GM06990 (cell line): ENCODE measurements around the gene GPR62.

Experiments
- DNase-seq: peaks from one replicate; pipeline ENCODE4 v3.0.0-alpha.2; 2011; ENCODE audit not compliant: insufficient read length; ENCODE audit errors: extremely low read depth
- H3K27me3 ChIP-seq: replicated peaks from 2 replicates; pipeline ENCODE4 v1.6.0; 2011; ENCODE audit warnings: low read length; ENCODE audit not compliant: control insufficient read depth, insufficient read depth
- H3K36me3 ChIP-seq: 2 replicates; pipeline ENCODE4 v1.5.1; 2011; ENCODE audit warnings: low read length; ENCODE audit not compliant: control insufficient read depth, insufficient read depth
- H3K4me3 ChIP-seq: replicated peaks from 2 replicates; pipeline ENCODE4 v1.5.1; 2011; ENCODE audit warnings: low read depth, mild to moderate bottlenecking, control low read depth, low read length
- CTCF ChIP-seq: IDR thresholded peaks from 2 replicates; pipeline ENCODE4 v1.5.1; 2011; ENCODE audit warnings: low read length, control low read depth, mild to moderate bottlenecking, inconsistent platforms; ENCODE audit not compliant: insufficient read depth, poor library complexity, severe bottlenecking

GPR62 gene

GRCh38 chr3:51961602-51962569 lies 6.7 kb downstream of the GPR62 start:
- H3K36me3 ChIP-seq: no peaks in the 10 kb centered on the region
- no peak overlapping the region for H3K4me3 ChIP-seq
- no peak for TF ChIP-seq CTCF
- H3K27me3 ChIP-seq: no peaks in the 10 kb centered on the region
- no peak for DNase-seq

- DNase-seq: no peak
- no peaks in the 10 kb centered on the region for H3K36me3 ChIP-seq
- TF ChIP-seq CTCF: no peak
- H3K4me3 ChIP-seq: no peak overlapping the region
- no peaks in the 10 kb centered on the region for H3K27me3 ChIP-seq
Observed at GRCh38 chr3:51962854-51963530, 7.8 kb downstream of the GPR62 start.

- no peaks in the 10 kb centered on the region for H3K27me3 ChIP-seq
- DNase-seq: no peak
- no peak for TF ChIP-seq CTCF
- no peak overlapping the region for H3K4me3 ChIP-seq
- no peaks in the 10 kb centered on the region for H3K36me3 ChIP-seq
Observed at GRCh38 chr3:51963951-51964451, 8.8 kb downstream of the GPR62 start.

DNA sequence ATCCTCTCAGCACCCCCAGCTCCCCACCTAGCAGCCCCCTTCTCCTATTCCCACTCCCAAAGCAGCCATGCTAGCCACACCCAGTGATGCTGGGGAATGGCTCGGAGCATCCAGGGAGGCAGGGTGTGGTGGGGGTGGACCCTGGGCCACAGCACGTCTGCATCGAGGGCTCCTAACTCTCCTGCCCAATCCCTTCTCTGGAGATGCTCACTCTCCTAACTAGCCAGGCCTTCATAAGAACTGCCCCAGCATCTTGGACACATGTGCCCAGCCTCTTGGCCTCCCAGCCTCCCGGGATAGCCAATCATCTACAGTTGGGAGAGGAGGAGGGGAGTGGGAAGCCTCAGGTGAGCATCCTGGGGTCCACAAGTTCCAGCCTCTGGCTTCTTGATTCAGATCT lies 9.3 kb downstream of the GPR62 start:
- Histone ChIP-seq H3K4me3 (no peak overlapping the region), H3K27me3 (no peaks in the 10 kb centered on the region), H3K36me3 (no peaks in the 10 kb centered on the region)
- no peak for TF ChIP-seq CTCF
- DNase-seq: no peak

GRCh38 chr3:51966016-51966415 lies 10.8 kb downstream of the GPR62 start:
- TF ChIP-seq CTCF: no peak
- Histone ChIP-seq H3K4me3 (no peak overlapping the region), H3K36me3 (peaks cover 2% of the 10 kb centered on the region; the same call in 1 of the 2 replicates), H3K27me3 (no peaks in the 10 kb centered on the region)
- DNase-seq: no peak
